Brain microvascular endothelial cell (primary cell): ENCODE results near the gene ZSCAN32.

ENCODE experiments used
- DNase-seq: peaks from one replicate; pipeline ENCODE4 v3.0.0-alpha.2; 2020
- H3K27ac ChIP-seq: fragments of 250-450 bp; sonication (Bioruptor Pico); 2 replicates; pipeline ENCODE4 v1.5.1; 2020; ENCODE audit warnings: mild to moderate bottlenecking, moderate library complexity
- H3K27me3 ChIP-seq: fragments of 250-450 bp; sonication (Bioruptor Pico); replicated peaks from 2 replicates; pipeline ENCODE4 v1.5.1; 2020; ENCODE audit warnings: mild to moderate bottlenecking
- H3K36me3 ChIP-seq: fragments of 250-450 bp; sonication (Bioruptor Pico); replicated peaks from 2 replicates; pipeline ENCODE4 v1.5.1; 2020; ENCODE audit warnings: mild to moderate bottlenecking
- H3K4me3 ChIP-seq: 2 replicates; pipeline ENCODE4 v1.5.1; 2011; ENCODE audit warnings: low read depth, mild to moderate bottlenecking, control low read depth, low read length, moderate library complexity
- in situ Hi-C: cut with HindIII; loops from 2 replicates; pipeline ENCODE4 v1.10.0; 2017; ENCODE audit warnings: low sequenced_read_pairs, low pct_ligation_motif_present
- TF ChIP-seq, protein P1 (sequence below): IDR thresholded peaks from 2 replicates; pipeline ENCODE4 v1.5.1; 2011; ENCODE audit warnings: low read depth, mild to moderate bottlenecking, moderate library complexity, low read length, control low read depth, inconsistent platforms; ENCODE audit errors: missing control alignments

The ZSCAN32 gene

GRCh38 chr16:3431779-3432219, 31.0 kb upstream of the ZSCAN32 start:
- TF ChIP-seq, protein P1, sequence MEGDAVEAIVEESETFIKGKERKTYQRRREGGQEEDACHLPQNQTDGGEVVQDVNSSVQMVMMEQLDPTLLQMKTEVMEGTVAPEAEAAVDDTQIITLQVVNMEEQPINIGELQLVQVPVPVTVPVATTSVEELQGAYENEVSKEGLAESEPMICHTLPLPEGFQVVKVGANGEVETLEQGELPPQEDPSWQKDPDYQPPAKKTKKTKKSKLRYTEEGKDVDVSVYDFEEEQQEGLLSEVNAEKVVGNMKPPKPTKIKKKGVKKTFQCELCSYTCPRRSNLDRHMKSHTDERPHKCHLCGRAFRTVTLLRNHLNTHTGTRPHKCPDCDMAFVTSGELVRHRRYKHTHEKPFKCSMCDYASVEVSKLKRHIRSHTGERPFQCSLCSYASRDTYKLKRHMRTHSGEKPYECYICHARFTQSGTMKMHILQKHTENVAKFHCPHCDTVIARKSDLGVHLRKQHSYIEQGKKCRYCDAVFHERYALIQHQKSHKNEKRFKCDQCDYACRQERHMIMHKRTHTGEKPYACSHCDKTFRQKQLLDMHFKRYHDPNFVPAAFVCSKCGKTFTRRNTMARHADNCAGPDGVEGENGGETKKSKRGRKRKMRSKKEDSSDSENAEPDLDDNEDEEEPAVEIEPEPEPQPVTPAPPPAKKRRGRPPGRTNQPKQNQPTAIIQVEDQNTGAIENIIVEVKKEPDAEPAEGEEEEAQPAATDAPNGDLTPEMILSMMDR = no peak
- peaks cover 4% of the 10 kb centered on the region for H3K36me3 ChIP-seq
- H3K27ac ChIP-seq = no peak overlapping the region
- no peaks in the 10 kb centered on the region for H3K27me3 ChIP-seq
- H3K4me3 ChIP-seq = peak overlapping the region; percentile 34
- peak; percentile 12 for DNase-seq
- in situ Hi-C loops = no loop called here

- no peak overlapping the region for H3K27ac ChIP-seq
- in situ Hi-C loops = no loop called here
- peaks cover 1% of the 10 kb centered on the region for H3K36me3 ChIP-seq
- TF ChIP-seq, protein P1 = no peak
- no peak overlapping the region for H3K4me3 ChIP-seq
- no peak for DNase-seq
- no peaks in the 10 kb centered on the region for H3K27me3 ChIP-seq
These were observed 13.1 kb upstream of the ZSCAN32 start for GRCh38 chr16:3413730-3414379.

DNA sequence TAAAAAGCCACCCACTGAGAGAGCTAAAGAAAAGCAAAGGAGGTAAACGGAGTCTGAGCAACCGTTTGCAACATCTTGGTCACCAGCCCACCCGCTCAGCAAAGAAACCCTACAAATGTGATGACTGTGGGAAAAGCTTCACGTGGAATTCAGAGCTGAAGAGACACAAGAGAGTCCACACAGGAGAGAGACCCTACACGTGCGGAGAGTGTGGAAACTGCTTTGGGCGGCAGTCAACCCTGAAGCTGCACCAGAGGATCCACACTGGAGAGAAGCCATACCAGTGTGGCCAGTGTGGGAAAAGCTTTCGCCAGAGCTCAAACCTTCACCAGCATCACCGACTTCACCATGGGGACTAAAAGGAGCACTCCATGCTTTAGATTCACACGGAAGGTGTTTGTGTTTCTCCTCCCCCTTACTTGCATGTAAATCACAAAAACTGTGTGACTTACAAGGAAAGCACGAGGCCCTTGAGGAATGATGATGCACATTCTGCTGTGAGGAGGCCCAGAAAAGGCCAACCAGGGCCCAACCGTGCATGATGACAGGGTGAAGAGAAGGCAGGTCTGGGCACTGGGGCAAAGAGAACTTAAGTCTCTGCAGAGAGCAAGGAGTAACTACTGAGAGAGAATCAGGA, 7.9 kb upstream of the ZSCAN32 start:
- TF ChIP-seq, protein P1 = no peak
- DNase-seq = no peak
- peaks cover 34% of the 10 kb centered on the region for H3K36me3 ChIP-seq
- no peak overlapping the region for H3K27ac ChIP-seq
- no peaks in the 10 kb centered on the region for H3K27me3 ChIP-seq
- in situ Hi-C loops = no loop called here
- no peak overlapping the region for H3K4me3 ChIP-seq

- H3K27ac ChIP-seq = peak overlapping the region; percentile 75
- H3K27me3 ChIP-seq = no peaks in the 10 kb centered on the region
- TF ChIP-seq, protein P1 = no peak
- H3K36me3 ChIP-seq = peaks cover 24% of the 10 kb centered on the region
- in situ Hi-C loops = no loop called here
- DNase-seq = no peak
- H3K4me3 ChIP-seq = peak overlapping the region; percentile 93
These were observed 1.1 kb upstream of the ZSCAN32 start for GRCh38 chr16:3401719-3402397.

DNA sequence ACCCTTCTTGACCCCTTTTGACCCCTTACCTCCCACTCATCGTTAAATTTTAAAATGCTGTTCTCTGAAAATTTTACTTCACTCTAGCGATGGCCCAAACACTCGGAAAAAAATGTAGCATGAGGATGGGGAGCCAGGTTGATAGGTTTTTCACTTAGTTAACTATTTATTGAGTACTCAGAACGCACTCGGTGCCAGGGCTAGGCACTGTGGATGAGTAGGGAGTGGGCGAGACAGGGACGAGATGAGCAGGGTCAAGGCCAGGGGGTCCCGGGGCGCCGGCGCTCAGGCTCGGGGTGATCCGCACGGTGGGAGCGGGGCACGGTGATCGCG, 392 bp downstream of the ZSCAN32 start:
- Histone ChIP-seq H3K4me3 (peak overlapping the region; percentile 93), H3K36me3 (peaks cover 25% of the 10 kb centered on the region), H3K27me3 (no peaks in the 10 kb centered on the region), H3K27ac (peak overlapping the region; percentile 60)
- in situ Hi-C loops = no loop called here
- DNase-seq = no peak
- TF ChIP-seq, protein P1 = no peak
